Heart left ventricle (tissue), 16 donors: ENCODE data around the gene ZMIZ1. TPM values are rescaled to one million over a fixed set of nuclear protein-coding genes. Genes with fewer than 3 reads are reported as not detected.

ENCODE experiments used
- ATAC-seq, 4 donors: fragments of 200-7000 bp; cut with Tn5 transposase; one replicate each; pipeline ENCODE4 v1.9.1; 2020 to 2022; ENCODE audit warnings: moderate library complexity in 4 of 4, mild to moderate bottlenecking in 3 of 4, moderate number of reproducible peaks in 1 of 4
- DNase-seq, 5 donors: peaks; one replicate each; pipeline ENCODE4 v3.0.0-alpha.2; 2020
- H3K27ac ChIP-seq, 12 donors: fragments of 200-600 bp; sonication (generic) in 4 of 12; one replicate each; pipeline versions ENCODE4 v1.5.0 to v1.8.0; 2016 to 2022; ENCODE audit warnings: mild to moderate bottlenecking in 2 of 12
- H3K27me3 ChIP-seq, 9 donors: fragments of 200-600 bp; sonication (generic) in 2 of 9; one replicate each; pipeline versions ENCODE4 v1.5.1 to v1.8.0; 2016 to 2022; ENCODE audit warnings: mild to moderate bottlenecking in 3 of 9
- H3K36me3 ChIP-seq, 9 donors: fragments of 200-600 bp; sonication (generic) in 2 of 9; one replicate each; pipeline versions ENCODE4 v1.5.0 to v1.8.0; 2018 to 2022; ENCODE audit warnings: mild to moderate bottlenecking in 2 of 9
- H3K4me1 ChIP-seq, 12 donors: fragments of 200-600 bp; sonication (generic) in 4 of 12; one replicate each; pipeline versions ENCODE4 v1.5.0 to v1.8.0; 2016 to 2022; ENCODE audit warnings: mild to moderate bottlenecking in 3 of 12
- H3K4me3 ChIP-seq, 12 donors: fragments of 200-600 bp; sonication (generic) in 4 of 12; one replicate each; pipeline versions ENCODE4 v1.5.0 to v1.8.0; 2017 to 2022; ENCODE audit warnings: mild to moderate bottlenecking in 9 of 12, moderate library complexity in 4 of 12
- H3K9me3 ChIP-seq, 12 donors: fragments of 200-600 bp; sonication (generic) in 4 of 12; one replicate each; pipeline versions ENCODE4 v1.5.0 to v1.8.0; 2016 to 2022; ENCODE audit warnings: mild to moderate bottlenecking in 1 of 12
- POLR2A ChIP-seq, 2 donors: fragments of 450-650 bp; IDR thresholded peaks; one replicate each; pipeline ENCODE4 v1.6.1; 2017; ENCODE audit warnings: antibody characterized with exemption in 2 of 2, mild to moderate bottlenecking in 2 of 2, moderate library complexity in 2 of 2
- WGBS, 4 donors: extraction: QIAGEN DNeasy Blood & Tissue Kit in 2 of 4; methylation state at CpG; one replicate each; pipeline versions ENCODE4 v1.1.5 to v1.1.7; 2013 to 2018; 5-methylcytosine and 5-hydroxymethylcytosine counted together
- intact Hi-C, 10 donors: fragments of 100-400 bp; cut with DNase I; formaldehyde crosslinking; loops; one replicate each; pipeline versions ENCODE4 v1.11.1 to v1.14.2; 2022
- polyA plus RNA-seq, 2 donors: library from polyadenylated mRNA; stranded (reverse); fragments of 200-250 nt; gene quantifications; one replicate each; pipeline ENCODE4 v1.2.3, GENCODE V29; 2013
- total RNA-seq, 9 donors: library from RNA; depleted of rRNA in 2 of 9; stranded (reverse); fragments of >200 nt in 2 of 9; fragmentation: NEBNext Ultra II Directional in 3 of 9; extraction: Animal tissue kit (Norgen Biotek cat#: 25700) in 3 of 9; gene quantifications; one replicate each; pipeline versions ENCODE4 v1.1.0 to v1.2.4, GENCODE V29; 2016 to 2023
- TF ChIP-seq, protein P1 (sequence below), 12 donors: fragments of 200-600 bp; sonication (generic) in 4 of 12; IDR thresholded peaks; one replicate each; pipeline versions ENCODE4 v1.5.0 to v1.8.0; 2018 to 2022; ENCODE audit warnings: antibody characterized with exemption in 12 of 12, mild to moderate bottlenecking in 5 of 12
- donor health status: ischemic (EF 13 %, LVEDD 7.1; RV severe dilation, severe dysfunction).
- donor health status: healthy with polysubstance abuse.
- donor health status: DM: no; HTN: yes; CAD: no.
- donor health status: DM: no; HTN: no; CAD: no.
- donor health status: ischemic (EF 25% LVEDD 6.9; RV normal size, moderate dysfunction).
- donor health status: ischemic (EF 25% LVEDD 5.7; RV mildly dilated, moderate dysfunction).
- donor health status: healthy.
- donor health status: DM: yes; HTN: yes; CAD: no.
- donor health status: ischemic (EF 35%, LVEDD 5.7; RV mildly dilated, moderate dysfunction).
- donor health status: nonischemic (EF 11% LVEDD 7.7; RV severe dilation, severe dysfunction).
- donor health status: DM: yes; HTN: yes; CAD: no.
- donor health status: PGD.
- donor health status: ischemic (EF 29% LVEDD 5.4; RV normal size, mild dysfunction).
- donor health status: nonischemic (EF 23%, LVEDD 6.1; RV moderate dilation, normal function).

Gene ZMIZ1
- total and polyA plus RNA-seq, 11 donors, result 19.7 to 75.4 (median 49.2) TPM

DNA sequence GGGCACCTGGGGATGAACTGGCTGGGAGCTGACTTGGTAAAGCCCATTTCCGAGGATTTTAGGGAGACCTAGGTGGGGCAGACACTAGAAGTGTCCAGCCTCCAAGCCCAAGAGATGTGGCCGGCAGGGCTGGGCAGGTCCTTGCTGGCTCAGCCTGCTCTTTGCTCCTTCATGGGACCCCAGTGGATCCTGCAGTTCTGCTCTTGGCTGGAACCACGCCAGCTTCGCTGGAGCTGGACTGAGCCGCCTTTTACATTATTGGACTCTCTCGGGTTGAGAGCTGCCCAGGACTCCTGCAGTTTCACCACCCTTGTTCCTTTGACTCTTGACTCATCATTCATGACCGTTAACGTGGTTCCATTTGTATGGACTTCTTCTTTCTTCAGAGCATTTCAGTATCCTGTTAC is 284.2 kb downstream of the ZMIZ1 start:
- intact Hi-C loops, result no loop called here
- Histone ChIP-seq H3K4me1 (peaks cover 0 to 64% (median 14%) of the 10 kb centered on the region in 12 donors), H3K9me3 (no peaks in the 10 kb centered on the region), H3K36me3 (peaks cover 2 to 75% (median 70%) of the 10 kb centered on the region in 9 donors), H3K4me3 (no peak overlapping the region), H3K27me3 (no peaks in the 10 kb centered on the region), H3K27ac (no peak overlapping the region)
- WGBS, 4 donors, result 83 to 86% (median 84%) methylated on average over 7 to 8 of the region's 8 CpGs
- no peak for TF ChIP-seq POLR2A (IDR thresholded peaks at IDR 0.05)
- TF ChIP-seq, protein P1, sequence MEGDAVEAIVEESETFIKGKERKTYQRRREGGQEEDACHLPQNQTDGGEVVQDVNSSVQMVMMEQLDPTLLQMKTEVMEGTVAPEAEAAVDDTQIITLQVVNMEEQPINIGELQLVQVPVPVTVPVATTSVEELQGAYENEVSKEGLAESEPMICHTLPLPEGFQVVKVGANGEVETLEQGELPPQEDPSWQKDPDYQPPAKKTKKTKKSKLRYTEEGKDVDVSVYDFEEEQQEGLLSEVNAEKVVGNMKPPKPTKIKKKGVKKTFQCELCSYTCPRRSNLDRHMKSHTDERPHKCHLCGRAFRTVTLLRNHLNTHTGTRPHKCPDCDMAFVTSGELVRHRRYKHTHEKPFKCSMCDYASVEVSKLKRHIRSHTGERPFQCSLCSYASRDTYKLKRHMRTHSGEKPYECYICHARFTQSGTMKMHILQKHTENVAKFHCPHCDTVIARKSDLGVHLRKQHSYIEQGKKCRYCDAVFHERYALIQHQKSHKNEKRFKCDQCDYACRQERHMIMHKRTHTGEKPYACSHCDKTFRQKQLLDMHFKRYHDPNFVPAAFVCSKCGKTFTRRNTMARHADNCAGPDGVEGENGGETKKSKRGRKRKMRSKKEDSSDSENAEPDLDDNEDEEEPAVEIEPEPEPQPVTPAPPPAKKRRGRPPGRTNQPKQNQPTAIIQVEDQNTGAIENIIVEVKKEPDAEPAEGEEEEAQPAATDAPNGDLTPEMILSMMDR (IDR thresholded peaks at IDR 0.05), result no peak
- ATAC-seq (no peak), DNase-seq (peak in 1 of 5 donors; percentile 32)

DNA sequence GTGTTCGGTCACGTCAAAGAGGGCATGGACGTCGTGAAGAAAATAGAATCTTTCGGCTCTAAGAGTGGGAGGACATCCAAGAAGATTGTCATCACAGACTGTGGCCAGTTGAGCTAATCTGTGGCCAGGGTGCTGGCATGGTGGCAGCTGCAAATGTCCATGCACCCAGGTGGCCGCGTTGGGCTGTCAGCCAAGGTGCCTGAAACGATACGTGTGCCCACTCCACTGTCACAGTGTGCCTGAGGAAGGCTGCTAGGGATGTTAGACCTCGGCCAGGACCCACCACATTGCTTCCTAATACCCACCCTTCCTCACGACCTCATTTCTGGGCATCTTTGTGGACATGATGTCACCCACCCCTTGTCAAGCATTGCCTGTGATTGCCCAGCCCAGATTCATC is 285.0 kb downstream of the ZMIZ1 start:
- Histone ChIP-seq H3K36me3 (peaks cover 2 to 75% (median 70%) of the 10 kb centered on the region in 9 donors), H3K27me3 (no peaks in the 10 kb centered on the region), H3K9me3 (no peaks in the 10 kb centered on the region), H3K4me1 (peaks cover 0 to 57% (median 6%) of the 10 kb centered on the region in 12 donors), H3K27ac (no peak overlapping the region), H3K4me3 (no peak overlapping the region)
- TF ChIP-seq, protein P1 (IDR thresholded peaks at IDR 0.05), result no peak
- no peak for TF ChIP-seq POLR2A (IDR thresholded peaks at IDR 0.05)
- ATAC-seq (no peak), DNase-seq (peak in 1 of 5 donors; percentile 20)
- intact Hi-C loops, result no loop called here
- 77 to 85% (median 82%) methylated on average over 11 of the region's 11 CpGs for WGBS, 4 donors

DNA sequence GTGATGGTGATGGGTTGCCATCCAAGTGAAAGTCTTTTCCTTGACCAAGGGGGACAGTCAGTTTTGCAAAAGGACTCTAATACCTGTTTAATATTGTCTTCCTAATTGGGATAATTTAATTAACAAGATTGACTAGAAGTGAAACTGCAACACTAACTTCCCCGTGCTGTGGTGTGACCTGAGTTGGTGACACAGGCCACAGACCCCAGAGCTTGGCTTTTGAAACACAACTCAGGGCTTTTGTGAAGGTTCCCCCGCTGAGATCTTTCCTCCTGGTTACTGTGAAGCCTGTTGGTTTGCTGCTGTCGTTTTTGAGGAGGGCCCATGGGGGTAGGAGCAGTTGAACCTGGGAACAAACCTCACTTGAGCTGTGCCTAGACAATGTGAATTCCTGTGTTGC is 285.4 kb downstream of the ZMIZ1 start:
- Histone ChIP-seq H3K27ac (peak overlapping the region in 1 of 12 donors; percentile 30), H3K36me3 (peaks cover 2 to 75% (median 67%) of the 10 kb centered on the region in 9 donors), H3K4me1 (peaks cover 0 to 53% (median 2%) of the 10 kb centered on the region in 12 donors), H3K9me3 (no peaks in the 10 kb centered on the region), H3K27me3 (no peaks in the 10 kb centered on the region), H3K4me3 (no peak overlapping the region)
- ATAC-seq, result no peak
- intact Hi-C loops, result no loop called here
- TF ChIP-seq, protein P1 (IDR thresholded peaks at IDR 0.05), result no peak
- TF ChIP-seq POLR2A (IDR thresholded peaks at IDR 0.05), result no peak
- no peak for DNase-seq
- 45 to 67% (median 60%) methylated on average over 3 of the region's 3 CpGs for WGBS, 4 donors

DNA sequence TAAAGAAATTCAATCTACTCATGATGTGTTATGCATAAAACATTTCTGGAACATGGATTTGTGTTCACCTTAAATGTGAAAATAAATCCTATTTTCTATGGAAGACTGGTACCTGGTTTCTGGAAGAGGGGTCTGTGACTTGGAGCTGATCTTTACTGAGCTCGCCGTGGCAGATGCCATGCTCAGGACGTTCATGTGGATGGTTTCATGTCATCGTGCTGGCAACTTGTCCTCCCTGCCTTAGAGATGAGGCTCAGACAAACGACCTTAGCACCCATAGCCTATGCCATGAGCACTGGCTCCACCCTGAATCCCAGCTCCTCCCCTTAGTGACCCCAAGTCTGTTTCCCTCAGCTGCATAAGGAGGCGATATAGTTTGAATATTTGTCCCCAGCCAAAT is 285.8 kb downstream of the ZMIZ1 start:
- ATAC-seq (no peak), DNase-seq (no peak)
- H3K27me3 ChIP-seq, result no peaks in the 10 kb centered on the region
- WGBS, 4 donors, result 89 to 99% (median 92%) methylated on average over 6 of the region's 6 CpGs
- H3K36me3 ChIP-seq, result peaks cover 2 to 71% (median 62%) of the 10 kb centered on the region in 9 donors
- intact Hi-C loops, result no loop called here
- H3K9me3 ChIP-seq, result no peaks in the 10 kb centered on the region
- peaks cover 0 to 48% (median 0%) of the 10 kb centered on the region in 12 donors for H3K4me1 ChIP-seq
- no peak overlapping the region for H3K4me3 ChIP-seq
- no peak overlapping the region for H3K27ac ChIP-seq
- TF ChIP-seq POLR2A (IDR thresholded peaks at IDR 0.05), result no peak
